GM21619 (cell line): ENCODE results near the gene GOLGA8K.
"Not testable (repeated sequence)": the region's sequence is repeated elsewhere in the genome, so short reads cannot be mapped to it uniquely, and the experiment has no call there.

Experiments
- ATAC-seq: cut with Tn5 transposase; IDR thresholded peaks from one replicate; pipeline ENCODE4 v1.9.1; 2021; ENCODE audit not compliant: unreplicated experiment

GOLGA8K gene

DNA sequence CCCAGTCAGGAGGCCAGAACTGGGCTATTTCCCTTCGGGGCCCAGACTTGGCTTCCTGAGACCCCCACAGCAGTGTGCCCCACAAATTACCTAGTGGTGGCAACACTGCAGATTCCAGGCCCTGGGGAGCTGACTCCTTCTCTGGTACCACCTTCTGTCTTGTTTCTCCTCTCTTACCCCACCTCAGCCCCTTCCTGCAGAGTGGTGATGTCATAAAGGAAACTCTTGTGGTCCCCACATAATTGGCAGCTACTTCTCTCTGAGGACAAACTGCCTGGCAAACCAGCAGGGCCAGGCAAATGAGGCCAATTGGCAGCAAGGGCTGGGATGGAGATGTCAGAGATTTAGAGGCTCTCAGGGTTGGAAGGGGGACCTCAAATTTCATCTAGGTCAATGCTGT is 44.6 kb downstream of the GOLGA8K start:
- not testable (repeated sequence) for ATAC-seq

DNA sequence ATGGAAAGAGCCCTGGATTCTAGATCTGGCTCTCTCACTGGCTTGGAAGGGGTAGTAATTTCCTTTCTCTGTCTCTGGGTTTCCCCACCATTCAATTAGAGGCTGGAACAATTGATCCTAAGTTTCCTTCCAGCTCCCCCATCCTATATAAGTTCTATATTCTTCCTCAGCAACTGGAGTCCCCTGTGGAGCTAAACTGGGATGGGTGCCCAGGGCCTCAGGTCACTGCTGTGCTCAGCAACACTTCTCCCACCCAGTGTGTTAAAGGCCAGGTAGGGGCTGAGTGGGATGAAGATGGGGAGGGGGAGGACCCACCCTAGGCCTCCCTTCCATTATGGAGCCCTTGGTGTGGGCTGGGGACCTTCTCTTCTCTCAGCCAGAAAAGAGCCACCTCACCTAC is 46.2 kb downstream of the GOLGA8K start:
- ATAC-seq = not testable (repeated sequence)

DNA sequence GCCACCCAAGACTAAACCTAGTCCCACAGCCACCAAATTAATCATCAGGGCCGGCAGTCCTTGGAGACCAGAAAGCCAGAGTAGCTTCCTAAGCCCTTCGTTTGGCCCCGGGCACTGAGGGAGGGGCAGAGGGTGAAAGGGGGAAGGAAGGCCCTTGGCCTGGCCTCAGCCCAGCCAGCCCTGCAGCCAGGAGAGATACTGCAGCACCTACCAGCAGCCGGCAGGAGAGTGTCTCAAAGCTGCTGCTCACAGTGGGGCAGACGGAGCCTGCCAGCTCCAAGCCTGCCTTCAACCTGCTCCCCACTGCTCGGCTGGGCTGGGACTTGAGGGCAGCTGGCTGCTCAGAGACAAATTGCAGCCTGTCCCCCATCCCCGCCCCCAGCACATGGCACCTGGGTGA is 50.3 kb downstream of the GOLGA8K start:
- not testable (repeated sequence) for ATAC-seq

DNA sequence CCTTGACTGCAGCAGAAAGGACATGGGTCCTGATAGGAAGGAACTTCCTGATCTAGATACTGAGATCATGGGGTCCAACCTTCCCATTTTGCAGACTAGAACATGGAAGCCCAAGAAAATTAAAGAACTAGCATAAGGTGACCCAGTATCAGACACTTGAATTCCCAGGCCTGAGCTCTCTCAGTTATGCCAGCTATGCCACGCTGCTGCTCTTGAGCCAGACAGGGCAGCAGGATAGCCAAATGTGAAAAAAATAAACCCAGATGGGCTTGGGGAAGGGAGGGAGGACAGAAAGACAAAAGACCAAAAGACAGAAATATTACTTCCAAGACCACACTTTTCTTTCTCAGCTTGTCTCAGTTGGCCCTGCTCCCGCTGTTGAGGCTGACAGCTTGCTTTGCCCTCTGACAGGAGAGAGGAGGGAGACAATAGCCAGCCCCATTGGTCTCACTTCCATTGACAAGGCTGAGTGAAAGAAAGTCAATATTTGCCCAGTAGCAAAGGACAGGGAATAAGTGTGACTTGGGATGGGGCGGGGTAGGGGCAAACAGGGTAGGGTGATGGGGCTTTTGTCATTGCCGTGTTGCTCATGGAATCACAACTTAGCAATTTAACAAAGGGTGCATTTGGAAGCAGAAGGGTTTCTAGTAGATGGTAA is 52.4 kb downstream of the GOLGA8K start:
- not testable (repeated sequence) for ATAC-seq

DNA sequence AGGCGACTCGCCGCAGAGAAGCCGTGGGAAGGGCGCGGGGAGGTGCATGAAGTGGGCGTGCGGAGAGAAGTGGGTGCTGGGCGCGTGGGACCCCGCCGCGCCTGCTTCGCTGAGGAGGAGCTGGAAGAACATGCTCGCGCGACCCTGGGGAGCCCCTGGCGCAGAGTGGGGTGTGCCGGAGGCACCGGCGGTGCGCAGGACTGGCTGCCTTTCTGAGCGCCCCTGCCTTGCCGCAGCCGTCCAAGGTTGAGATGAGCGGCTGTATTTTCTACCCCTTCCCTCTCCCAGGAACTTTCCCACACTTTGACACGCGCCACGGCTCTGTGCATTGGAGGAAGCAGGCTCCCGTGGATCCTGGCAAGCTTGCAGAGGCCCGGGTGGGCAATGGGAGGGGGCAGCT is 56.1 kb downstream of the GOLGA8K start:
- not testable (repeated sequence) for ATAC-seq

DNA sequence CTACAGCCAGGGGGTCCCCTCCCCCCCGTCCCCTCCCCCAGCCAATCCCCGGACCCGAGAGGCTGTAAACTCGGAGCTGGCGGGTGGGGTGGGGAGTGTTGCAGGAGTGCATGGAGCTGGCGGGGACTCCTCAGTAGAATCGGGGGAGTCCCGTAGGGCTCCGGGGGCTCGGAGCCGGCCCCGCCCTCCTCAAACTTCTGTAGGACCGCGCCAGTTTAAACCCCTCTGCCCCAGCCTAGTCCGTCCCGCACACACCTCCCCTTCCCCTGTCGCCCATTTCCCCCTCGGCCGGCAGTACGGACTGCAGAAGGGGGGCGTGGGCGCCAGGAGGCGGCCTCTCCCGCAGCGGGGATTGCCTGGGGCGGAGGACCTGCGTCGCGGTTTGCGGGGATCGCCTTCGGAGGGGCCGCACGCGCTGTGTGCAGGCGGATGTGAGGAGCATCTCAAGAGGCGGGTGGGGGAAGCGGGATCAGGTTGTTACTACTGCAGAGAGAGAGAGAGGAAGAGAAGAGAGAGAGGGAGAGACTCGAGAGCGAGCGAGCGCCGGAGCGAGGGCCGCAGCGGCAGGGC is 57.0 kb downstream of the GOLGA8K start:
- ATAC-seq = not testable (repeated sequence)

DNA sequence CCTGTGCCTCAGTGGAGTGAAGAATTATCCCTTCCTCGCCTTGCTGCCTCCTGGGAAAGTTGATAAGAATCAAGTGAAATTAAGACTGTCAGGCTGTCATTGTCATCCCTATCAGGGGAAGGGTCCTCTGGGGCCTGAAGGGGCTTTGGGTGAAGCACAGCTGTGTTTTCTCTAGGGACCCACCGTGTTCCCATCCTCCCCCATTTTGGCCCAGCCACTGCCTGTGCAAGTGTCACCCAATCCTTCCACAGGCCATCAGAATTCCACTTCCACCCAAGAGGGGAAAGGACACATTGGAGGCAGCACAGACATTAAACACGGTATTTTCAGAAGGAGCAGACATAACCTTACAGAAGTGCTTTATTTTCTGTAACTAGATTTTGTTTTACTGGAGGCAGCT is 59.2 kb downstream of the GOLGA8K start:
- not testable (repeated sequence) for ATAC-seq
